NCI-H2029 treated with DMSO at 0.1 percent for 48 hours (cell line): ENCODE measurements around the gene UBXN10.

Experiments used
- DNase-seq: peaks from one replicate; lab custom pipeline; 2025; lab: John Stamatoyannopoulos, UW

Gene UBXN10, protein sequence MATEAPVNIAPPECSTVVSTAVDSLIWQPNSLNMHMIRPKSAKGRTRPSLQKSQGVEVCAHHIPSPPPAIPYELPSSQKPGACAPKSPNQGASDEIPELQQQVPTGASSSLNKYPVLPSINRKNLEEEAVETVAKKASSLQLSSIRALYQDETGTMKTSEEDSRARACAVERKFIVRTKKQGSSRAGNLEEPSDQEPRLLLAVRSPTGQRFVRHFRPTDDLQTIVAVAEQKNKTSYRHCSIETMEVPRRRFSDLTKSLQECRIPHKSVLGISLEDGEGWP

DNA sequence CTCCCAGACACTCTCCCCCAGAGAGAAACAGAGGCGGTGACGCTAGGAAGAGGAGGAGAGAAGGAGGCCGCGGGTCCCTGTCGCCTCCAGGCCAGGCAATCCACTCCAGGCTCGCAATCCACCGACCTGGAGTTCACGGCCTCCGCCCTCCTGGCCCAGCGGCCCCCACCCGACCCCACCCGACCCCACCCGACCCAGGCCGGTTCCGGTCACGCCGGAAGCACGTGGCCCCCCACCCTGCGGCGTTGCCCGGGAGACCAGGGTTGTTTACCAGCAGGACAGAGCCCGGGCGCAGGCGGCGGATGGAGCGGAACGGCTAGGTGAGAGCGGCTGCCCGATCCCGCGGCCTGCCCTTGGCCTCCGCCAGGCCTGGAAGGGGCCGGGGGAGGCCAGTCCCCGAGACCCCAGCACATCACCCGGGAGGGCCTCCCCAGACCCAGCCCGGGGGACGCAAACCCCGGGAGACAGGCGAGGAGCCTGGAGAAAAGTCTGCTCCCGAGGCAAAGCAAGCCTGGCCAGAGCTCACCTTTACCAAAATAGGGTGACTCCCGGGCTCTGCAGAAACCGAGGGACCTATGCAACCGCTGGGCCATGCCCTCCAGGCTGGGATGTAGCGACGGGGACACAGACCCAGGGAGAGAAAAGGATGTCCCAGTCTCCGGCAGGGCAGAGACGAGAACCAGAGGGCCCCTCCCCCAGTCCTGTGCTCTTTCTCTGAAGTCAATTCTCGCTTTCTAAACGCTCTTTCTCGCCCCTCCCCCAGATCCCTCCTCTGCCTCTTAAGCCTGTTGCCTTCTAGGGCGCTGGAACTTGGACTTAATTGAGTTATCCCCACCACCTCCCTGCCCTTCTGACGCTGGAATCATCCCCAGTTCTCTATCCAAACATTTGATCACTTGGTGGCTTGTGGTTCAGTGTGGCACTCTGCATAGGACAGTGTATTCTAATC, at the start of gene UBXN10, which contains the start of gene PLA2G2C:
Gene UBXN10 (plus strand): TSS at position 263 of the 949 bp plus-strand sequence. CDS start 4,466 bp downstream, outside the sequence.
Gene PLA2G2C (minus strand): TSS at position 685 of the 949 bp plus-strand sequence. CDS start 9,155 bp downstream, outside the sequence.
- no peak for DNase-seq

DNA sequence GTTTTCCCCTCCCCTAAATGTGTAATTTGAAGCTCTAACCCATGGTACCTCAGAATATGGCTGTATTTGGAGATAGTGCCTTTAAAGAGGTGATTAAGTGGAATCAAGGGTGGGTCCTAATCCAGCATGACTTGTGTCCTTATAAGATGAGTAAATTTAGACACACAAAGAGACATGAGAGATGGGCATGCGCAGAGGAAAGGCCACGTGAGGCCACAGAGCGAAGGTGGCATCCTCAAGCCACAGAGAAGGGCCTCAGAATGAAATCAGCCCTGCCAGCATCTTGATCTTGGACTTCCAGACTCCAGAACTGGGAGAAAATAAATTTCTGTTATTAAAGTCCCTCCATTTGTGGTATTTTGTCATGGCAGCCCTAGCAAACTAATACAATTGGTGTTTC, 49.6 kb upstream of the UBXN10 start:
- no peak for DNase-seq

DNA sequence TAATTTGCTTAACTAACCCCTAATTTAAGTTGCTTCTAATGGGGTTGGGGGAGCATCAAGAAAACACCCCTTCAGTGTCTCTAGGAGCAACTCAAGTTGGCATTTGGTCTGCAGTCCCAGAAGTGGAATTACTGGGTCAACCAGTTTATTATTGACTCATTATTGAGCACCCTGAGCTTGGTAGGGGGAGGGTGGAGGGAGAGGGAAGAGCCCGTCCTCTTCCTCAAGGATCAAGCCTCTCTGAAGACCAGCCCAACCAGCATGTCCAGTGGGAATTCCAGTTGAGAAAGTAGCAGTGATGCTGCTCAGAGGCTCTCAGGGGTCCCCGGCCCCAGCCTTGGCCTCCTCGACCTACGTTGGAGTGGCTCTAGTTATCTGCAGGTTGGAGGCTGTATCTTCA, 48.8 kb upstream of the UBXN10 start:
- no peak for DNase-seq

DNA sequence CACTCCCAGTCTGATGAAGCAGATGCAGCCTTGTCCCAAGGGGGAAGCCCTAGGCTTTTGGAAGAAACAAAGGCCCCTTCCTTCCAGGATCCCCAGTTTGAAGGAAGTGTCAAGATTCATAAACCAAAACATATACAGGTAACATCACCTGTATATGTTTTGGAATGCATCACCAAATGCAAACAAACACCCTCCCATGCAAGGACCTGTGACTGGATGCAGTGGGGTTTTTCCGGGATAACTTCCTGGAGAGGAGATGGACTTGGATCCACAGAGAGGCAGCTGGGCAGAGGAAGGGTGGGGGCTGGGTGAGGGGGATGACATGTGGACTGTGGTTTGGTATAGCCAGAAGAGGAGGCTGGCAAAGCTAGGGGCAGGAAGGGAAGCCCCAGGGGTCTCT, 48.3 kb upstream of the UBXN10 start:
- DNase-seq, result no peak

DNA sequence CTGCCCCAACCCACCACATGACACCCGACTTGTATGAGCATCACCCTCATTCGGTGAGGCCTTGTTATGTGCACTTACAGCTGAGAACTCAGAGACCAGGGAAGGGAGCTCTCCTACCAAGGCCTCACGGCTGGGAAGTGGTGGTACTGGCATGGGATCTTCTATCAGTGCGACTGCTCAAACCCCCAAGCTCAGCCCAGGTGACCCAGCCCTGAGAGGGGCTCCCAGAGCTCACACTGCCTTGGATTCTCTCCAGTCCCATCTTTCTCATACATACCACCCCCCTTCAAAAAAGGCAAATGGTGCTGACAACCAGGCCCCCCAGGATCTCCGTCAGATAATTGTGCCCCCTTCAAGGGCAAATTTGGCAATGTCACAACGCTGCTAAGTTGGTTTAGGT, 47.5 kb upstream of the UBXN10 start:
- no peak for DNase-seq

DNA sequence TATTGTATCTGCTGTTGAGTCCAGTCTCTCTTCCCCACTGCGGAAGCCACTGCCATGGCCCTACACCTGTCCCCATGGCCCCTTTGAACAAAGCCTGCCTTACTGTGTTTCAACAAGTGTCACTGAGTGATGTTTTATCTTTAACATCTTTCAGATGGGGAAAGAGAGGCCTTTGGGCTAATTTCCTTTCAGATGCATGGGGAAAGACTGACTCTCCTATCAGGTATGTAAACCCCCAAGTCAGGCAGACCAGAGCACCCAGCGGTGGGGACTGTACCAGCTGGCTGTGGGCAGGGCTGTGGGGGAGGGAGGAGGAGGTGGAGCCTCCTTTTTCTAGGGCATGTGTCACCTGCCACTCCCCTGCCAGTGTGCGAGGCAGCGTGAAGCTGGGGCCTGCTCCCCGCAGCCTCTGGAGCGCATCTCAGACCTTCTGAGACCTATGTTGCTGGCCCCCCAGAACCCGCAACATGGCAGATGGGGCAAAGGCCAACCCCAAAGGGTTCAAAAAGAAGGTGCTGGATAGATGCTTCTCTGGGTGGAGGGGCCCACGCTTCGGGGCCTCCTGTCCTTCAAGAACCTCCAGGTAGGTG, 46.8 kb upstream of the UBXN10 start, which contains the start of gene PLA2G2F:
Gene PLA2G2F (plus strand): TSS at position 363 of the 590 bp plus-strand sequence. CDS start 105 bp downstream, at position 468.
- no peak for DNase-seq

DNA sequence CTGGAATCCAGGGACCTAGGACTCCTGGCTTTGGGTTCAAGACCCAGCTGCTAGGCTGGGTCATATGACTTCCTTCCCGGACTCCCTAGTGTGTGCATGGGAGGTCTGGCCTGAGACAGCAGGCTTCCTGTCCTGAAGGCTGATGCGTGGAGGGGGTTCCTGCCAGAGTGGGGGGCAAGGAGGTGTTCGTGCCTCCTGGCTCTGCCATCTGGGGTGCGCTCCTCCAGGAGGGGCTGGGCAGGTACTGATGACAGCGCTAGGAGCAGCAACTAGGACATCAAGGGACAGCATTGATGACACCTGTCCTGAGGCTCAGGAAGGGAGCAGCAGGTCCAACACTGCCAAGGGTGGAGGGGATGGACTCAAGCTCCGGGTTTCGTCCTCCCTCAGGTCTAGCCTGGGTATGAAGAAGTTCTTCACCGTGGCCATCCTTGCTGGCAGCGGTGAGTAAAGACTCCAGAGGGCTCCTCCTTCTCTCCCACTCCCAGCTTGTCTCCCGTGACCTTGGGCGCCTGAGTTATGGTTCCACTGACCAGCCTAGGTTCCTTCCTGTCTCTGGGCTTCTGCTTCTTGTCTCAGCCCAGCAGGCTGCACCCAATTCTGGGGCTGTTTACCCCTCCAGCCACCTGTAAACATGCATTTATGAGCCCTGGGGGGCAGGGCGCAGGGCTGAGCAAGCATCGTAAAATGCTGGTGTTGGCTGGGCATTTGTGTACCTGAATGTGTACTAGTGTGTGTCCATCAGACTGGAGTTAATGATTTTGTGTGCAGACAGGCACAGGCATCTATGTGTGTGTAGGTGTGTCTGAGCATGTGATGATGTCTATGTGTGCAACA, 45.9 kb upstream of the UBXN10 start:
- DNase-seq, result no peak

DNA sequence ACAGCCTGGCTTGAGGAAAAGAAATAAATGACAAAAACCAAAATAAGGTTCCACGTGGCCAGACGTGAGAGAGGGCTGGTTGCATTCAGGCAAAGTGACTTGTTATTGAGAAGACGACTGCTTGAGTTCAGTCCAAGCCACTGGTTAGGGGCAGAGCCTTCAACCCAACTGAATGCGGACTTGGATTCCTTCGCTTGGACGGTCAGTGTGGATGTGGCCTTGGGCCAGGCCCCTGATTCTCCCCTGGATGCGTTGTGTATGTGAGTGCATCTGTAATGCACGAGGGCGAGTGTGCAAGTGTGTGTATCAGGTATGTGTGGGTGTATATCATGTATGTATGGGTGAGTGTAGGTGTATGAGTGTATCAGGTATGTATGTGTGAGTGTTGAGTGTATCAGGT, 44.9 kb upstream of the UBXN10 start:
- DNase-seq, result no peak

DNA sequence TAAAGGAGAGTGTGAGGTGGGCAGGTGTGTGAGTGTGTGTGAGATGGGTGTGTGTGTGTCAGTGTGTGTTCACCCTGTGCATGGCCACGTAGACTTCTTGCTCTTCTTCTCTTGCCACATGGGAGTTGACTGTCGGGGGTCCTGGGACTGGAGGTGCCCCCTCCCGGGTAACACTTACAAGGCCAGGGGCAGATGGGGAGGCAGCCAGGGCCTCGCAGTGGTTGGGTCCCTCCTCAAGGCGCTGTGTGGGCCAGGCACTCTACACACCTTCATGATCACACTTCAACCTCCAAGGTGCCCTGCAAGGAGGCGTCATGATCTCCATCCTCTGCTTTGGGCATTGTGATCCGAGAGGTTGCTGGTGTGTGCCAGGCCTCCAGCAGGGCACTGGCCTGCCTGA, 44.4 kb upstream of the UBXN10 start:
- no peak for DNase-seq

DNA sequence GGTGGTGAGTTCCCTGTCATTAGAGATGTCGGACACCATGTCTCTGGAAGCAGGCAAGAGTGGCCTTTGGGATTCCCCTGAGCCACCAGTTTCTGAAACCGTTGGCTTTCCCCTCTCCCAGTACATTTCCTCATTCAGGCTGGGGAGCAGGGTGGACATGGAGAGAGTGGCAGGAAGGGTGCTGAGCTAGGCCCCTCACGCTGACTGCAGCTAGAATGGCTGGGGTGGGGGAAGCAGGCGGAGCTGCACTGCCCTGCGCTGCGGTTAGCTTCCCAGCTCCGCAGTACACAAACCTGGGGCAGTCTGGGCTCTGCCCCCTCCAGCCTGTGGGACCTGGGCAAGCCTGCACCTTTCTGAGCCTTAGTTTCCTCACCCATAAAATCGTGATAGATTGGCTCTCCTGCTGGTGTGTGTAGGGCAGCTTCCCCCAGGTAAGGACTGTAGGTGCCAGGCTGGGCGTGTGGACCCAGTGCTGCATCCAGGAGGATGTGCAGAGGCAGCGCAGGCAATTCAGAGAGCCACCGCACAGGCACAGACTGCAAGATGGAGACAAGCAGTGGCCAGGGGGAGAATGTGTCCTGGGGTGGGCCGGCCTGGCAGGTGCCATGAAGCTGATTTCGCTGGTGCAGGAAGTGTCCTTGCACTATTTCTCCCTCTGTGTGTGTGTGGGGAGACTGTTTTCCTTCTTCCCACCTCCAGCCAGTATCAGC, 43.7 kb upstream of the UBXN10 start:
- DNase-seq, result no peak

DNA sequence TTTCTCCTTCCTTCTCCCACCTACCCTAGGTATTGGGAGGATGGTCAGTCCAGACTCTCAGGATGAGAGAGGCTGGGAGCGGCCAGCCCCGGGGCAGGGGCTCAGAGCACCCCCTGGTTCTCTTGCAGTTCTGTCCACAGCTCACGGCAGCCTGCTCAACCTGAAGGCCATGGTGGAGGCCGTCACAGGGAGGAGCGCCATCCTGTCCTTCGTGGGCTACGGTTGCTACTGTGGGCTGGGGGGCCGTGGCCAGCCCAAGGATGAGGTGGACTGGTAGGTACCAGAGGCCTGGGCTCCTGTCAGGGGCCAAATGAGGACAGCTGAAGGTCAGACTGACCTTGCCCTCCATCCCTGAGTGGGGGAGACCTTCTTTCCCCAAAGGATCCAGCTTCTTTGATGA, 42.6 kb upstream of the UBXN10 start:
- DNase-seq, result no peak

DNA sequence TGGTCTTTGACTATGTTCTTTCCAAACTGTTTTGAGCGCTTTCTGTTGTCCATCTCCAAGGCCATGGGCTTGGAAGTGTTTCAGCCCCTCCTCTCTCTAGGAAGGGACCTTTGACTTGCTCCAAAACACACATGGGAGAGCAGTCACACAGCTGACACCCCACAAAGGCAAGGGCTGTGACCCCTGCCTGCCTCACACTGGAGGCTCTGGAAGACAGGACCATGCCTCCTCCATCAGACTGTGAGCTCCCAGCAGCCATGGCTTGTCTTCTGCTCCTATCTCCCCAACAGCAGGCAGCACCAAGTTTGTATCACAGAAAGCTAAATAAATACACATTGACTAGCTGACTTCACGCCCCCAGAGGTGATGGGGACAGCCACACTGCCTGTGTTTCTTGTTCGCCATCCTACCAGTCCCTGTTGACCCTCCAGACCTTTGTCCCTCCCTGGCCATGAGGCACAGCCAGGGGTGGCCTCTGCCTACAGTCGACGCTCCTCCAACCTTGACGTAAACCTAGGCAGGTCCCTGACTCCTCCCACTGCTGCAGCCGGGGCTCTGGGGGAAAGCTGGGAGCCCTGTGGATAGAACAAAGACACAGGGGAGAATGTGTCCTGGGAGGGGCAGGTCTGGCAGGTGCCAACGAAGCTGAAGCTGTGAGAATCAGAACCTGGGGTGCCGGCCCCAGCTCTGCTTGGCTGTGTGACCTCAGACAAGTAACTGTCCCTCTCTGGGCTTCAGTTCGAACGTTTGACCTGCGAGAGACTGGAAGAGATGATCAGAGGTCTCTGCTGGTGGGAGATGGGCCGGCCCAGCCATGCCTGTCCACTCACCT, 41.9 kb upstream of the UBXN10 start:
- DNase-seq, result no peak

DNA sequence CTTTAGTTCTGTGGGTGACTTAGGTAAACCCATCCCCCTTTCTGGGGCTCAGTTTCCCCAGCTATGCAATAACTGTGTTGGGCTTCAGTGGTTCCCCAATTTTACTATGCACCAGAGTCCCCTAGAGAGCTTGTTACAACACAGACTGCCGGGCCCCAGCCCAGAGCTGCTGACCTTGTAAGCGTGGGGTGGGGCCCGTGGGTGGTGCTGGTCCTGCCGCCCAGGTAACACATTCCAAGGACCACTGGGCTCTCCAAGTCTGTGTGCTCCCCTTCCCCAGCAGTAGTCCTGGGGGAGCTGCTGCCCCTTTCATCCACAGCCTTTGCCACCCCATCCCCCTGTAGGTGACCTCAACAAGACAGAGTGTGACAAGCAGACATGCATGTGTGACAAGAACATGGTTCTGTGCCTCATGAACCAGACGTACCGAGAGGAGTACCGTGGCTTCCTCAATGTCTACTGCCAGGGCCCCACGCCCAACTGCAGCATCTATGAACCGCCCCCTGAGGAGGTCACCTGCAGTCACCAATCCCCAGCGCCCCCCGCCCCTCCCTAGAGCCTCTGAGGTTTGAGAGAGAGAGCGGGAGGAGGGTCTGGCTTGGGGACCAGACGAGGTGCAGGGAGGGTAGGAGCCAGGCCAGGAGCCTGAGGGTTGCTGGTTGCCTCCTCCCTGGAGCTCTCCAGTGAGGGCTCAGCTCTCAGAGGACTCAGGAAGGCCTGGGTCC, 37.9 kb upstream of the UBXN10 start:
- DNase-seq, result no peak

DNA sequence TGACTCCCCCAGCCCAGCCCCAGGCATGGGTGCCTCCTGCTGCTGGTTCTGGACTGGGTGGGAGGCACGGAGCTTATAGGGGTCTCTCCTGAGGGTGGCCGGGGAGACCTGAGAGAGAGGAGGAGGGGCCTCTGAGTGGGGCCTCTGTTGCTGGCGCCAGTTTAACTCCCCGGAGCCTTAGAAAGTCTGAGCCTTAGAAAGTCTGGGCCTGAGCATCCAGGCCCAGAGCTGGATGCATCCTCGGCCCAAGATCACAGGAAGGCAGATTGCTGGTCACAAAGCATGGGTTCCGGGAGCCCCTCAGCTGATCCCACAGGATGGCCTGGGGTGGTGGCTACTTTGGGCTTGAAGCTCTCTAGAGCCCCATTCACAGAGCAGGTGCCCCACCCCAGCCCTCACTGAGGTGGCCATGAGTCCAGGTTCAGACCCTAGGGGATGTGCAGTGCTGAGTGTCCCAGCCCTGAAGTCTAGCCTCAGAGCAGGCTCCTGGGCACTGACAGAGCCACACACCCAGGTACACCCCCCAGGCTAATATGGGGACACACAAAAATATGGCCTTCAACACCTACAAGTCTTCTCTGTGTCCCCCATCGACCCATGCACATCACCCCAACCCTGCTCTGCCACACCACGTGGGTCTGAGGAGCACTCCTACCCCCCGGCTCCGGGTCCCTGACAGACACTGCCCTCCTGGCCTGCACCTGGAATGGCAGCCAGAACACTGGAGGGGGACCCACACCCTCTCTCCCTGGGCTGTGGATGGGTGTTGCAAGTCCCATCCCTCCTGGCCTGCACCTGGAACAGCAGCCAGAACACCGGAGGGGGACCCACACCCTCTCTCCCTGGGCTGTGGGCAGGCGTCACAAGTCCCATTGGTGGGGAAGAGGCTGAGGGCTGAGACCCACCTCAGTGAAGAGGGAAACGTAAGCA, 37.1 kb upstream of the UBXN10 start:
- DNase-seq, result no peak

DNA sequence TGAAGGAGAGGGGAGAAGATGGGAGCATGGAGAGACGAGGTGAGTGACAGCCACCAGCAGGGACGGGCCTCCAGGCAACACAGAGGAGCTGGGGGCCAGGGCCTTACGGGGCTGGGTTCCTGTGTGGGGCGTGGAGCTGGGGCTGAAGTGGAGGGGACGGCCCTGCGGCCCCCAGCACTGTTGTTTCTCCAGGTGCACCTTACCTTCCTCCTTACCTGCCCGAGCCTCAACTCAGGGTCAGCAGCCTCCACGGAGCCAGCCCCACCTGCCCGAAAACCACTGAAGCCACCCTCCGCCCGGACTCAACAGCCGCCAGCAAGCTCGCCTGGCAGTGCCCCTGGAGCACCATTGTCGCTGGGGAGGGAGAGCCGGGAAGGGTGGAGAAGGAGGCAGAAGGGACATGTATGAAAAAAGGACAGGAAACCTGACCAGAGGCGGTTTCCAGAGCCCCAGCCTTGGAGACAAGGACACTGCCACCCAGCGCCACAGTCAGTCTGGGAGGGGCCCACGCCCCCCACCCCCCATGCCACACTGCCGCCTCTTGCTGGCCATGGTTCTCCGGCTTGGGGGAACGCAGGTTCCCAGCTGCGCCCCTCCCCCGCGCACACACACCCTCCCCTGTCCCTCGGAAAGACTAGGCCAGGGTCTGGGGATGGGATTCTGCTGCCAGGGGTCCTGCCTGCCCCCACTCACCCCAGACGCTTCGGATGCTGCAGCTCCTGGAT, 36.1 kb upstream of the UBXN10 start:
- DNase-seq, result no peak

DNA sequence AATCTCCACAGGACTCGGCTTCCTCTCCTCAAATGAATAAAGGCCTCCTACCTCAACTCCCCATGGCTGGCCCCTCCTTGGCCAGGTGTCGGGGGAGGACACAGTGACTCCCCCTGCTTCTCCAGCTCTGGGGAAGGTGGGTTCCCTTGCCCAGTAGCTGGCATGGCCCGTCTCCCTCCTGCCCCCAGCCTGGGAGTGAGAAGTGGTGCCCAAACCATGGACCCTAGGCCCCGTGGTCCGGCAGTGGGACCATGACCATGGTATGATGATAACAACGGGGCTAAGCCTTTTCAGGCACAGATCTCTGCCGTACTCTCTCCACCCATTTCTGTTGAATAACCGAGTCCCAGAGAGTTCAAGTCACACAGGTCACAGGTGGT, 35.6 kb upstream of the UBXN10 start:
- no peak for DNase-seq

DNA sequence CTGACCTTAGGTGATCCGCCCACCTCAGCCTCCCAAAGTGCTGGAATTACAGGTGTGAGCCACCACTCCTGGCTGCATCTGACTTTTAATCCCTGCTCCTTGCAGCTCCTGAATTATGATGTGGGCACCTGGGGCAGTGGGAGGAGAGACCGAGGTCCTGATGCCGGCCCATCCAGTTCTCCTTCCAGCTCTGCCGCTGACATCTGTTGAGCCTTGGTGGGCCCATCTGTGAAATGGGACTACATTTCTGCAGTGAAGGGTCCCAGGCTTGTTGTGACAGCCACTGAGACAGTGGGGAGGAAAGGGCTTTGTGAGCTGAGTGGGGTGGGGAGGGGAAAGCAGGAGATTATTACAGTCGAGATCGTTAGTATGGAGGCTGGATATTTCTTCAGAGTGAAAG, 34.9 kb upstream of the UBXN10 start:
- DNase-seq, result no peak
